SH-SY5Y (cell line): ENCODE results near the gene MPP1.

Source experiments
- GATA2 ChIP-seq: IDR thresholded peaks from 2 replicates; pipeline ENCODE4 v1.6.1; 2011; ENCODE audit warnings: mild to moderate bottlenecking, low read depth, low read length
- GATA3 ChIP-seq: IDR thresholded peaks from 2 replicates; pipeline ENCODE4 v1.6.1; 2011; ENCODE audit warnings: low read depth, mild to moderate bottlenecking, low read length, moderate library complexity

DNA sequence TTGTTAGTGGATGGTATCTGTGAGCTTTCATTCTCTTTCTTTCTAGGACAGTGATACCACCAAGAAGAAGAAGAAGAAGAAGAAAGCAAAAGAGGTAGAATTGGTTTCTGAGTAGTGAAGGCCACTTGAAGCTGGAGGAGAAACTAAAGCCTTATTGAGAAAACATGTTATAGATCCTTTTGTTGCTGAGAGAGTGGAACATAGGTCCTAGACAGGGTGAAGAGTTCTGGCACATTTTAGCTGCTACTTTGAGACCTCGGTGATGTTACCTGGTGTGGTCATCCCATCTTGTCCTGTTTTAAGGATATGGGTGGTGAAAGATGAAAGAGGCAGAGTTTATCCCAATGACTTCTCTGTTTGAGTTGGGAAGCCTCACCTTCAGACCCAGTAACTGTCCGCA is 28.5 kb downstream of the MPP1 start:
- TF ChIP-seq GATA3 (no peak), GATA2 (no peak)
